Esophagus (tissue), 2 donors: ENCODE measurements around the gene TIAM2. TPM values are rescaled to one million over a fixed set of nuclear protein-coding genes. Genes with fewer than 3 reads are reported as not detected.

Experiments used
- H3K27ac ChIP-seq, 2 donors: one replicate each; pipeline ENCODE4 v1.5.1; 2013; ENCODE audit warnings: low read depth in 2 of 2, mild to moderate bottlenecking in 2 of 2, inconsistent platforms in 1 of 2, low read length in 1 of 2, moderate library complexity in 1 of 2
- H3K27me3 ChIP-seq, 2 donors: one replicate each; pipeline ENCODE4 v1.6.1; 2013; ENCODE audit warnings: low read length in 2 of 2, control low read depth in 1 of 2, mild to moderate bottlenecking in 1 of 2; ENCODE audit not compliant: insufficient read depth in 2 of 2, control insufficient read depth in 1 of 2
- H3K36me3 ChIP-seq, 2 donors: one replicate each; pipeline ENCODE4 v1.6.1; 2013; ENCODE audit warnings: low read length in 1 of 2; ENCODE audit not compliant: control insufficient read depth in 2 of 2, insufficient read depth in 2 of 2
- H3K4me1 ChIP-seq, 2 donors: one replicate each; pipeline ENCODE4 v1.6.1; 2013; ENCODE audit warnings: low read length in 1 of 2; ENCODE audit not compliant: control insufficient read depth in 2 of 2, insufficient read depth in 2 of 2
- H3K4me3 ChIP-seq, 2 donors: one replicate each; pipeline ENCODE4 v1.5.1; 2013; ENCODE audit warnings: low read length in 2 of 2, mild to moderate bottlenecking in 2 of 2, low read depth in 1 of 2, moderate library complexity in 1 of 2
- H3K9me3 ChIP-seq, 2 donors: one replicate each; pipeline ENCODE4 v1.6.1; 2013; ENCODE audit warnings: mild to moderate bottlenecking in 2 of 2, low read depth in 1 of 2, low read length in 1 of 2, moderate library complexity in 1 of 2; ENCODE audit not compliant: control insufficient read depth in 2 of 2, insufficient read depth in 1 of 2
- WGBS, 2 donors: extraction: QIAGEN DNeasy Blood & Tissue Kit; methylation state at CpG; one replicate each; pipeline ENCODE4 v1.1.7; 2013; 5-methylcytosine and 5-hydroxymethylcytosine counted together
- polyA plus RNA-seq, 2 donors: library from polyadenylated mRNA; stranded (reverse); fragments of 200-250 nt; gene quantifications; one replicate each; pipeline ENCODE4 v1.2.3, GENCODE V29; 2013
- donor health status: healthy with polysubstance abuse.
- donor health status: Bipolar disorder and iron deficiency.

TIAM2 gene
- polyA plus RNA-seq, 2 donors = 2.3 to 3.1 TPM

- no peak overlapping the region for H3K4me3 ChIP-seq
- peaks cover 0 to 3% of the 10 kb centered on the region in 2 donors for H3K4me1 ChIP-seq
- H3K27me3 ChIP-seq = no peaks in the 10 kb centered on the region
- H3K27ac ChIP-seq = no peak overlapping the region
- no peaks in the 10 kb centered on the region for H3K36me3 ChIP-seq
- WGBS, 2 donors = 82 to 87% methylated on average over 13 of the region's 13 CpGs
- H3K9me3 ChIP-seq = no peaks in the 10 kb centered on the region
These were observed 193.0 kb downstream of the TIAM2 start for GRCh38 chr6:155187994-155188706.

- Histone ChIP-seq H3K4me3 (no peak overlapping the region), H3K36me3 (no peaks in the 10 kb centered on the region), H3K9me3 (no peaks in the 10 kb centered on the region), H3K27me3 (no peaks in the 10 kb centered on the region), H3K27ac (peak overlapping the region in 1 of 2 donors; percentile 29), H3K4me1 (peaks cover 0 to 3% of the 10 kb centered on the region in 2 donors)
- 47 to 48% methylated on average over 9 of the region's 9 CpGs for WGBS, 2 donors
These were observed 193.8 kb downstream of the TIAM2 start for GRCh38 chr6:155188707-155189496.

GRCh38 chr6:155190677-155191076 is 195.6 kb downstream of the TIAM2 start:
- 68 to 71% methylated on average over 4 of the region's 4 CpGs for WGBS, 2 donors
- no peak overlapping the region for H3K27ac ChIP-seq
- H3K4me3 ChIP-seq = no peak overlapping the region
- H3K4me1 ChIP-seq = peaks cover 0 to under 1% of the 10 kb centered on the region in 2 donors
- H3K9me3 ChIP-seq = no peaks in the 10 kb centered on the region
- H3K36me3 ChIP-seq = no peaks in the 10 kb centered on the region
- H3K27me3 ChIP-seq = no peaks in the 10 kb centered on the region

GRCh38 chr6:155193526-155193925 is 198.4 kb downstream of the TIAM2 start:
- H3K9me3 ChIP-seq = no peaks in the 10 kb centered on the region
- no peaks in the 10 kb centered on the region for H3K36me3 ChIP-seq
- WGBS, 2 donors = 91% methylated on average over 5 of the region's 5 CpGs
- no peaks in the 10 kb centered on the region for H3K4me1 ChIP-seq
- no peak overlapping the region for H3K4me3 ChIP-seq
- no peak overlapping the region for H3K27ac ChIP-seq
- H3K27me3 ChIP-seq = no peaks in the 10 kb centered on the region

- 92 to 96% methylated on average over 2 of the region's 2 CpGs for WGBS, 2 donors
- H3K4me1 ChIP-seq = no peaks in the 10 kb centered on the region
These were observed 199.3 kb downstream of the TIAM2 start for GRCh38 chr6:155194399-155194798.

GRCh38 chr6:155195903-155196302 is 200.8 kb downstream of the TIAM2 start:
- H3K27me3 ChIP-seq = no peaks in the 10 kb centered on the region
- WGBS, 2 donors = 92 to 94% methylated on average over 7 of the region's 7 CpGs
- no peaks in the 10 kb centered on the region for H3K4me1 ChIP-seq
- H3K4me3 ChIP-seq = no peak overlapping the region
- H3K36me3 ChIP-seq = no peaks in the 10 kb centered on the region
- H3K27ac ChIP-seq = no peak overlapping the region
- H3K9me3 ChIP-seq = no peaks in the 10 kb centered on the region

More at GRCh38 chr6:155194399-155194798, 199.3 kb downstream of the TIAM2 start:
- Histone ChIP-seq H3K36me3 (no peaks in the 10 kb centered on the region), H3K27me3 (no peaks in the 10 kb centered on the region), H3K9me3 (no peaks in the 10 kb centered on the region), H3K27ac (no peak overlapping the region), H3K4me3 (no peak overlapping the region)

- Histone ChIP-seq H3K4me3 (no peak overlapping the region), H3K36me3 (no peaks in the 10 kb centered on the region), H3K27me3 (no peaks in the 10 kb centered on the region), H3K9me3 (no peaks in the 10 kb centered on the region), H3K4me1 (no peaks in the 10 kb centered on the region), H3K27ac (no peak overlapping the region)
- 76 to 79% methylated on average over 2 of the region's 2 CpGs for WGBS, 2 donors
These were observed 201.8 kb downstream of the TIAM2 start for GRCh38 chr6:155196911-155197310.

- Histone ChIP-seq H3K27ac (no peak overlapping the region), H3K36me3 (no peaks in the 10 kb centered on the region), H3K27me3 (no peaks in the 10 kb centered on the region), H3K9me3 (no peaks in the 10 kb centered on the region), H3K4me3 (no peak overlapping the region), H3K4me1 (no peaks in the 10 kb centered on the region)
- 91% methylated on average over 2 of the region's 2 CpGs for WGBS, 2 donors
These were observed 202.8 kb downstream of the TIAM2 start for GRCh38 chr6:155197932-155198331.

GRCh38 chr6:155200012-155200411 is 204.9 kb downstream of the TIAM2 start:
- no peaks in the 10 kb centered on the region for H3K36me3 ChIP-seq
- 79 to 82% methylated on average over 2 of the region's 2 CpGs for WGBS, 2 donors
- H3K27me3 ChIP-seq = no peaks in the 10 kb centered on the region

More at GRCh38 chr6:155200012-155200411, 204.9 kb downstream of the TIAM2 start:
- no peaks in the 10 kb centered on the region for H3K9me3 ChIP-seq
- H3K4me3 ChIP-seq = no peak overlapping the region
- no peak overlapping the region for H3K27ac ChIP-seq
- H3K4me1 ChIP-seq = no peaks in the 10 kb centered on the region
